GM12801 (cell line): ENCODE data around the gene ATP9B.

Experiments used
- CTCF ChIP-seq: IDR thresholded peaks from one replicate; pipeline ENCODE4 v1.5.1; 2011; ENCODE audit warnings: control low read depth; ENCODE audit not compliant: insufficient read length; ENCODE audit errors: extremely low read depth

ATP9B gene

DNA sequence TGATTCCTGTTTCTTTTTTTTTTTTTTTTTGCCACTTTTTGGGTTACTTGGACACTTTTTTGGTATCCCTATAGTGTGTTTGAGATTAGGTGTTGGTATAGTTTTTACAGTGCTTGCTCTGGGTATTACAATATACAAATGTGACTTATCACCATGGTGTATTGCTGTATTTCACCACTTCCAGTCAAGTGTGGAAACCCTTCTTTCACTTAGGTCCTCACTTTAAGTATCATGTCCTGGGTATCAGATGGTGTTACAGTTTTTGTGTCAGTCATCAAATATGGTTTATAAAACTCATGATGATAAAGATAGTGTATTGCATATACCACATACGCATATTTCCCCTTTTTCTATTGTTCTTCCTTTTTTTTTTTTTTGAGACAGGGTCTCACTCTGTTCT is 1.8 kb downstream of the ATP9B start:
- TF ChIP-seq CTCF: no peak

GRCh38 chr18:79071503-79072210 is 2.5 kb downstream of the ATP9B start:
- TF ChIP-seq CTCF: no peak

GRCh38 chr18:79077181-79077580 is 8.0 kb downstream of the ATP9B start:
- no peak for TF ChIP-seq CTCF

DNA sequence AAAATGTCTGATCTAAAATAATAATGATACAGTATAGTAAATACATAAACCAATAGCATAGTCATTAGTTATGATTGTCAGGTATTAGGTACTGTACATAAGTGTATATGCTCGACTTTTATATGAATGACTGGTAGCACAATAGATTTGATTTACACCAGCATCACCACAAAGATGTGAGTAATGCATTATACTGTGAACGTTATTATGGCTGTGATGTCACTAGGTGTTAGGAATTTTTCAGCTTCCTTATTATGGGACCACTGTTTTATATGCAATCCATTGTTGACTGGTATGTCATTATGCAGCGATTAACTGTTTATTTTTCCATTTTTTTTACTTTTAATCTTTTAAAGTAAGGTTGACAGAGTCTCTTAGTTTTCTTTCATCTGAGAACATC is 23.7 kb downstream of the ATP9B start:
- TF ChIP-seq CTCF: no peak

DNA sequence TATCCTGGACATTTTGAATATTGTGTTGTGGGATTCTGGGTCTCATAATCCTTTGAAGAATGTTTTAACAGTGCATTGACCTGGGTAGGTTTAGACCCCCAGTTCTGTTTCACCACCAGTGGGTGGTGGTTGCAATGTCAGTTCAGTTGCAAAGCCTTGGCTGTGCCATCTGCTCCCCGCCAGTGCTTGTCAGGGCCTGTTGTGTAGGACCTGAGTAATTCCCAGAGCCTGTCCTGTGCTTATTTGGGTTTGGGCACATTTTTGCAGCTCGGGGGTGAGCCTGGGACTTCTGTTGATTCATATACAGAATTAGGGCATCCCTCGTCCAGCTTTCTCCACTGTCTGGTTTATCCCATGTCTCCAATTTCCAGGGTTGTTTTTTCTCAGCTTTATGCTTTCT is 24.8 kb downstream of the ATP9B start:
- no peak for TF ChIP-seq CTCF

- TF ChIP-seq CTCF: no peak
Observed at GRCh38 chr18:79095216-79095615, 26.0 kb downstream of the ATP9B start.

DNA sequence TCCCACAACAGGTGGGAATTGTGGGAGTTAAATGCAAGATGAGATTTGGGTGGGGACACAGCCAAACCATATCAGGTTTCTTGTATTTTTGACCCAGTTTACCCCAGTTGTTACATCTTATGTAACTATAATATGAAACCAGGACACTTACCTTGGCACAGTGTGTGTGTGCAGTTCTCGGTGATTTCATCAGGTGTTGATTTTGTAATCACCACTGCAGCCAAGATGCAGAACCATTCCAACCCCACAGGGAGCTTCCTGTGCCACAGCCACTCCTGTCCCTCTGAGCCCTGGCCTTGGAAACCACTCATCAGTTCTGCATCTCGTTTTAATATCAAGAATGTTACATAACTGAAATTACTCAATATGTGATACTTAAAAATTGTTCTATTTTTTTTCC is 31.8 kb downstream of the ATP9B start:
- TF ChIP-seq CTCF: no peak

DNA sequence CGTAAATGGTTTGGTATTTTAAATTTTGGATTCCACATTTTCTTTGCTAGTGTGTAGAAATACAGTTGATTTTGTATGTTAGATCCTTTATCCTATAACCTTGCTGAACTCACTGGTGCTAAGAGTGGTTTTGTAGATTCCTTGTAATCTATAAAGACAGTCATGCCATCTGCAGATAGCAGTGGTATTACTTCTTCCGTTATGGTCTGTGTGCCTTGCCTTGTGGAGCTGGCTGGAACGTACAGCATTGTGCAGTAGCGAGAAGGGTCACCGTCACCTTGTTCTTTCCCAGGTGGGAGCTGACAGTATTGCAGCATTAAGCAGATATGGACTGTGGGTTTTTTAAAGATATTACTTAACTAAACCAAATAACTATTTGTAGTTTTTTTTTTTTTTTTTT is 33.7 kb downstream of the ATP9B start:
- TF ChIP-seq CTCF: no peak
